Measurements from ENCODE around the gene TMEM209.
"Not testable (repeated sequence)": the region's sequence is repeated elsewhere in the genome, so short reads cannot be mapped to it uniquely, and the experiment has no call there.

The TMEM209 gene

DNA sequence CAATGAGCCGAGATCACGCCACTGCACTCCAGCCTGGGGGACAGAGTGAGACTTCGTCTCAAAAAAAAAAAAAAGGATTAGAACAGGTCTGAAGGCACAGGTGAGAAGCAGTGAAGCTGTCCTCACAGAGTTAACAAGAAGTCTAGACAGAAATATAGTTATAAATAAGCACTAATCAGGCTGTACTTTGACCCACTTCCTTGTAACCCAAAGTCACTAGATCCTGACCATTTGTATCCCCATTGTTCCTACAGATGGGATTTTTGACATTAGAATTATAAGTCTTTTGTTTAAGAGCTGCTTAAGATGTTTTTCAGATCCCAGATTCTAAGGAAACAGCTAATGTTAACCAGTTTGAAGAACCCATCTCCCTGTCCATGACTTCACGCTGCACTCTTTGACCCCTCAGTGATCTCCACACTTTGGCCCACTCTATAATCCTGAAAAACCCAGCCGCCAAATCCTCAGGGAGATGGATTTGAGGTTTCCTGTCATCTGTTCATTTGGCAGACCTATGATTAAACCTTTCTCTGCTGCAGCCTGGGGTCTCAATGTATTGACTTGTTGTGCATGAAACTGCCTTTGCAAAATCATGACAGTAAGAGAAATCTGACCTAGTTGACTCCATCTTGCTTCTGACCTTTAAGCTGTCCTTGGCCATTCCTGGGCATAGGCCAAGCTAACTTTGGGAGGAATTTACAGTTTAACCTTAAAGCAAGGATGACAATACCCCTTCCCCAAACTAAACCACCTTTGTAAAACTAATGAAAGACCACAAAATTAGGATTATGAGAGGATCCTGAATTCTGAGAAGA, 13.8 kb upstream of the TMEM209 start:
- DNase-seq, result no peak

DNA sequence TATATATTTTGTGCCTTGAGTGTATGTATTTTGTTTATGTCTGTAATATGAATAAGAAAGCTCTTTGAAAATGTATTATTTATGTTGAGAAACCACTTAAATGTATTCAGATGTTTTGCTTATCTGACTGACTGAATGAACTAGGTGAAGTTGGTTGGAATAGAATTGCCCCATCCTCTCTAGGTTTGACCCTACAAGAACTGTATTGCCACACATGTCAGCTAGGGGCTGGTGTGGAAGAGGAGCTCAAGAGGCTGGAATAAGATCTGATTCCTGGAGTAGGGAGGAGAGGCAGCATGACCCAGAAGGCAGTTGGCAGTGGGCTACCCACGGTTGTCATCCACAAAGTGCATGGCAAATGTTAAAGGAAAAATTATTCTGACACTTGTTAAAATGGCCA, 11.5 kb upstream of the TMEM209 start:
- DNase-seq, result no peak

DNA sequence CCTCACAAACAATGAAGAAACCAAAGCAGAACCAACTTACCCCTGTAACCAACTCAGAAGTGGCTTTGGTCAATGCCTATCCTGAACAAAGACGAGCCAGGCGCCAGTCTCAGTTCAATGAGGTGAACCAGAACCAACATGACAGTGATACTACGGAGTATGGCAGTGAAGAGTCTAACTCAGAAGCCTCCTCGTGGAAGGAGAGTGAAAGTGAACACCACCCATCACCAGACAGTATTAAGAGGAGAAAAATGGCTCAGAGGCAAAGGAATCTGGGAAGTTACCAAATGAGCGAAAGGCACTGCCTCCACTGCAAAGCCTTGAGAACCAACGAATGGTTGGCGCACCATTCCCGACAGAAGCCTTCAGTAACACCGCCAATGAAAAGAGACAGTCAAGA, 10.8 kb upstream of the TMEM209 start:
- no peak for DNase-seq

DNA sequence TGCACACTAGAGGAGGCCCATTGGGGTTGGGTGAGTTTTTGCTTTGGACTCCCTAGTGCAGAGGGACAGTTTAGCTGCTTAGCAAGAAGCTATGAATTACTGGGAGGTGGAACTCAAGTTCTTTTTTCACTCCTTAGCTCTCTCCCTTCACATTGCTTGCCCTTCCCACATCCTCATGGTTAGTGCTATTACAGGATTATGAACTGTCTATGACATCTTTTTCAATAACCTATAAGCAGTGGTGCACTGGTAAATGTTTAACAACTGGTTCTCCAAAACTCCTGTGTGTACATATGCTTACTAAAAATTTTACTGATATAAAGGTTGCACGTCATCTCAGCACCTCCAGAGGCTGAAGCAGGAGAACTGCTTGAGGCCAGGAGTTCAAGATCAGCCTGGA, 8.6 kb upstream of the TMEM209 start:
- no peak for DNase-seq

DNA sequence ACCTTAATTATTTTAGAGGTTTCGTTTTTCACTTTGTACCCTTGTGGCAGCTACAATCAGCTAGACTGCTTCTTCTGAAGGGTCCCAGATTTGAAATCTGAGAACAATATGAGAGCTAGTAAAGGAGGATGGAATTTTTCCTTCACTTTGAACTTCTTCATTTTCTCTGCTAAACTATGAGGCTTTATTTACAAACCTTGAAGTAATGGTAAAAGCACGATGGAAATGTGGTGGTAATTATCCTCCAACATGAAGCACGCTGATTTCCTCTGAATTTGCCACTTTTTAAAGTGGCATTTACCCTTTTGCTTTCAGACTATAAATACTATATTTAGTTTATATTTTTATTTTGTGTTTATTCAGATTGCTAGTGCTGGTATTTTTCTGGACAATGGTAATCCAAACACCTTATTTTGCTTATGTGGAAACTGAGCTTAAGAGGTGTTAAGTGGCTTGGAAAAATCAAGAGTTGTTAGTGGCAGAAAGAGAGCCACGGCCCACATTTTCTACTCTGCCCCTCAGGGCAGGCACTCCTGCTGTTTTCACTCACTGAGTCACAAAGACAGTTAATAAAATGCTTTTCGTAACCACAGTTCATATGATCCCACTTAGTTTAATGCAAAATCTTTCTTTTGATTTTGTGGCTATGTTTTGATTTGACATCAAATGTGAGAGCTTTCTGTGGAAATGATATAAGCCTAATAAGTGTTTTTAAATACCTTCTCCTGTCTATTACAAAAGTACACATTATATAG, 5.2 kb upstream of the TMEM209 start:
- no peak for DNase-seq

DNA sequence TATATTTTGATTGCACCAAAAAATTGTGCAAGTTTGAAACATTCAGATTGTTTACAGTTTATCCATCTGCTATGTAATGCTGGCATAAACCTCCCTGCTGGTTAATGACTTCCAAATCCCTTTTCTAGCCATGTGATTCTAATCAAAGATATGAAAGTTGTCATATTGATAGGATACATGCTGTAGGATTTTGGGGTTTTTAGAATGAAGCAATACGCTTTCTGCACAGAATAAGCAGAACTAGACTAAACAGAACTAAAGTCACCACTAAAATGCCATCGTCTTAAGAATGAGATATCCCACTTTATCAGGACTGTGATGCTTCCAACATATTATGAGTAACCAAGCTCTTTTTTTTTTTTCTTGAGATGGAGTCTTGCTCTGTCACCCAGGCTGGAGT, 3.3 kb upstream of the TMEM209 start:
- DNase-seq, result no peak

DNA sequence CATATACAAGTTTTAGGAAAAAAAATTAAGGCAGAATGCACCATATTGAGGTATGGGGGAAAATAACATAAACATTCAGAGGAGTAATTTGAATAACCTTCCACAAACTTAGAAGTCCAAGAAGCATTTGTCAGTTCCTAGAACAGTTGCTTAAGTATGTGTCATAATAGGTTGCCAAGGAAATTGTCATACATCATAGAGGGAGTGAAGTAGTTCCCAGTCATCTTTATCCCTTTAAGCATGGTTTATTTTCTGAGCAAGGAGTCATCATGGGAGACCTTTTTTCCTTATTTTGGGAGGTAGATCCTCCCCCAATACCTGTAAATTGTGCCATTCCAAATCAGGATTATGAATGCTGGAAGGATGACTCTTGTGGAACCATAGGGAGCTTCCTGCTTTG, 2.4 kb upstream of the TMEM209 start, which contains the start of gene SSMEM1:
TSS of gene SSMEM1 (plus strand) at position 219 of the 400 bp plus-strand sequence. CDS start at position 270, 51 bp downstream.
- no peak for DNase-seq

DNA sequence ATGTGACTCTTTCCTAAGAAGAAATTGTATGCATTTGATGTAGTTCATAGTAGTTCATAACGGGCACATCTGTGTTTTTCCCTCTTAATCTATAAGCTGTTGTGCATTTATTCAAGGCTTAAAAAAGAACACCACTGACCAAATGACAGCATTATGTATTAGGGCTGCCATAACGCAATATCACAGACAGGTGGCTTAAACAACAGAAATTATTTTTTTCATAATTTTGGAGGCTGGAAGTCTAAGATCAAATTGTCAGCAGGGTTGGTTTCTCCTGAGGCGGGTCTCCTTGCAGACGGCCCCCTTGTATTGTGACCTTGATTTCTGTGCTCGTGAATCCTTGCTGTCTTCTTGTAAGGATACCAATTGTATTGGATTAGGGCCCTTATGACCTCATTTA, 1.8 kb upstream of the TMEM209 start:
- no peak for DNase-seq

DNA sequence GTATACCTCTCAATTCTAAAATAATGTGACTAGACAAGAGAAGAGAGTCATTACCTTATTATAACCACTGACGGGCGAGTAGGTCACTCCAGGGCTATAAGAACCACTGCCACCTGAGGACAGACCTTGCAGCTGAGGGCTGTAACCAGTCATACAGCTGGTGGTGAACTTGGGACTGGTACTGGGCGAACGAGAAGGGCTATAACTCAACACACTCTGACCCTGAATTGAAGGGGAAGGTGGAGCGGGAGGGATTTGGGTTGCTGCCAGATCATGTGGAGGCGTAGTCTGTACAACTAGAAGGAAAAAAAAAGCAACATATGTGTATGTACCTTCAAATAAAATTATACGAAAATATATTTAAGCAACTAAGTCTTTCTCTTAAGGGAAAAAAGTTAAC, 3.4 kb downstream of the TMEM209 start:
- no peak for DNase-seq

DNA sequence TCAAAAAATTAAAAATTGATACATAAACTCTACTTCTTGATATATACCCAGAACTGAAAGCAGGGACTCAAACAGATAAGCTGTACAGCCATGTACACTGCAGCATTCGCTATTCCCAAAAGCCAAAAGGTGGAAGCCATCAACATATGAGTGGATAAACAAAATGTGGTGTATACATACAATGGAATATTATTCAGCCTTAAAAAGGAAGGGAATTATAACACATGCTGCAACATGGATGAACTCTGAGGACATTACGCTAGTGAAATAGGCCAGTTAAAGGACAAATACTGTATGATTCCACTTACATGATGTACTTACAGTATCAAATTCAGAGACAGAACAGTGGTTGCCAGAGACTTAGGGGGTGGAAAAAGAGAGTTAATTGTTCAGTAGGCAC, 8.1 kb downstream of the TMEM209 start:
- DNase-seq, result no peak

DNA sequence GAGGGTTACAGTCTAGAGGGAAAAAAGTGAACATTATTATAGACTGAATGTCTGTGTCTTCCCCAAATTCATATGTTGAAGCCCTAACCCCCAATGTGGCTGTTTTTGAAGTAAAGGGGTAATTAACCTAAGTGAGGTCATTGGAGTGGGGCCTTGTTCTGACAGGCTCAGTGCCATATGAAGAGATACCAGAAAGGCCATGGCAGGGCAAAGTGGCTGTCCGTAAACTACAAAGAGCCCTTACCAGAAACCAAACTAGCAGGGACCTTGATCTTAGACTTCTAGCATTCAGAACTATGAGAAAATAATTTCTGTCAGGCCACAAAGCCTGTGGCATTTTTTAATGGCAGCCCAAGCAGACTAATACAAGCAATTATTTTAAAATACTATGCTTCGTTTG, 8.7 kb downstream of the TMEM209 start:
- DNase-seq, result no peak

DNA sequence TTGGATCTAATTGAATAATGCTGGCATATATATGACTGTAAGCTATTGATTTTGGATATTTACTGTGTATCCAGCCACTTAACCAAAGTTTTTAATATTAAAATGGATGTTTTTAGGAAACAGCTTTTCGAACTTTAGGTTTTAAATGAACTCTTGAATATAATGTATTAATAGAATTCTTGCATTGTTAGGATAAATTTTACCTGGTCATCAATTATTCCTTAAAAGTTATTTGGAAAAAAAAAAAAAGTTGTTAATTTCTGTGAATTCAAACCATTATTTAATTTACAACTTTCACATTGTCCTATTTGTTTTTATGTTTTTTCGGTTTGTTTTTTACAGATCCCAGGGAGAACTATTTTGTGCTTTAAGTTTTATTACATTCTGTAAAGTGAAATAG, 9.8 kb downstream of the TMEM209 start:
- DNase-seq, result no peak

DNA sequence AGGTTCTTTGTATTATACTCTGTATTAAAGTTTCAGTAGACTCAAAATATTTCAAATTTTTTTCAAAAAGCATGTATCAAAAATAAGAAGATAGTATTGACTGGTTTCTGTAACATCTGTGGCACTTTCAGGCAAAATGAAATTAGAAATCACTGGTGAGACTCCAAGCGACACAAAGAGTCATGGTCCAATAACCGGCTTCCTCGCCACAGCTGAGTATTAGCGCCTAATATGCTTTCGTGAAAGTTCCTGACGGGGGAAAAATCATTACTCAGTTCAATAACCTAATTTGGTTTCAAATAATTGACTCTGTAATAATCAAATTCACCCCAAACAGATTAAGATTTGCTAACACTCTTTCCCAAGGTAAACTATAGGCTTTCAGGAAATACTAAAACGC, 13.4 kb downstream of the TMEM209 start:
- no peak for DNase-seq

DNA sequence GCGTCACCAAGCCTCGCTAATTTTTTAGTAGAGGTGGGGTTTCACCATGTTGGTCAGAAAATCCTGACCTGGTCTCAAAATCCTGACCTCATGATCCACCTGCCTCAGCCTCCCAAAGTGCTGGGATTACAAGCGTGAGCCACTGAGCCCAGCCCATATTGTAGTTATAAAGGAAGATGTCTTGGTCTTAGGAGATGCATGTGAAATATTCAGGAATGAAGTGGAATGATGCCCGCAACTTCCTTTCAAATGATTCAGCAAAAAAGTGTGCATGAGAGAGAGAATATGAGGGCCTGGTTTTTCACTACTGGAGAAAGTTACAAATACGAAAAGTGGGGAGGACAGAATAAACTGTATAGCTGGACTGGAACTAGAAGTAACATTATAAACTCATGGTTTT, 15.9 kb downstream of the TMEM209 start:
- DNase-seq, result no peak

DNA sequence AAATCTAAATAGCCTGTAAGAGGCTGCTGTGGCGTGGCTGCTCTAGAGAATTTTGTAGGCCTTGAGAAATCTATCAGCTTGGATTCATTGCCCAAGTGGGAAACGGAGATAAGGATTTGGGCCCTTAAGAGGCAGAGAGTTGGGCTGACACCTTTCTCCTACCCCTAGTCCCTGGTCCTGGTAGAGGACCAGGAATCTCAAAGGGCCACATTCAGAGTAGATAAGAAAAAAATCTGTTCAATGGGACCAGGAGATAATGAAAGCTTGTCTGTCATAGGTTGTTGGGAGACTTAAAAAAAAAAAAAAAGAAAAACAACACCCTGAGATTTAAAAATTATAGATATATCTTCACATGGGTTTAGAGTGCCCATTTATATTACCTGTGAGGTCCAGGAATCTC, 17.8 kb downstream of the TMEM209 start:
- DNase-seq, result no peak

DNA sequence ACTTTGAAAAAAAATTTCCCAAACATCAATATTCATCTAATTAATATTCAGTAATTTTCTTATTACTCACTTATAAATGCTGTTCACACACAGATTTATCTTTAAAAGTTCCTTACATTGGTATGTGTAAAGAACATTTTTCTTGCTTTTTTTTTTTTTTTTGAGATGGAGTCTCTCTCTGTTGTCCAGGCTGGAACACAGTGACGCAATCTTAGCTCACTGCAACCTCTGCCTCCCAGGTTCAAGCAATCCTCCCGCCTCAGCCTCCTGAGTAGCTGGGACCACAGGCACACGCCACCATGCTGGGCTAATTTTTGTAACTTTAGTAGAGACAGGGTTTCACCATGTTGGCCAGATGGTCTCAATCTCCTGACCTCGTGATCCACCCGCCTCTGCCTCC, 20.9 kb downstream of the TMEM209 start:
- DNase-seq, result not testable (repeated sequence)

DNA sequence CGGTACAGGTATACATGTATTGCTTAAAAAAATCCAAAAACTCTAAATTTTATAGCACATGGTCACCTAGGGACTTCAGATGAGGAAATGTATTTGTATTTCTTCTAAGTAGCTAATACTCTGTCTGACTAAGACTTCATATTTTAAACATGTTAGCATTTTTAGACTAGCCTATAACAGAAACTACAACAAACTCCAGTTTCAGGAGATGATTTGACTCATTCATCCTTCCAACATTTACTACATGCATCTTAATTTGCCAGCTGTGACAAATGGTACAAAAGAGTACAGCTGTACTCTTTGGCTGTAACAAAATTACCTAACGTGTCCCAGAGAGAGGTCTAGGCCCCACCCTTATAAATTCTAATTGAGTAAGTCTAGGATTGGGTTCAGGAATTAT, 22.2 kb downstream of the TMEM209 start:
- no peak for DNase-seq

DNA sequence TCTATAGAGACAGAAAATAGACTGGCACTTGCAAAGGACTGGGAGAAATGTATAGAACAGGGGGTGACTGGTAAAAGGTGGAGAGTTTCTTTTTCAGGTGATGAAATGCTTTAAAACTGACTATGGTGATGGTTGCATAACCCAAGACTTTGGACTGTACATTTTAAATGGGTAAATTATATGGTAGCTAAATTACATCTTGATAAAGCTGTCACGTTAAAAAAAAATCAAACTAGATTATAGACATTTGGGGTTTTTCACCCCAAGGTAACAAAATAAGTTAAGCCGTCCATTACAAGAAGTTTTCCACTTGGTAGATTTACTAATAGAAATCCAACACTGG, 24.0 kb downstream of the TMEM209 start:
- DNase-seq, result no peak

DNA sequence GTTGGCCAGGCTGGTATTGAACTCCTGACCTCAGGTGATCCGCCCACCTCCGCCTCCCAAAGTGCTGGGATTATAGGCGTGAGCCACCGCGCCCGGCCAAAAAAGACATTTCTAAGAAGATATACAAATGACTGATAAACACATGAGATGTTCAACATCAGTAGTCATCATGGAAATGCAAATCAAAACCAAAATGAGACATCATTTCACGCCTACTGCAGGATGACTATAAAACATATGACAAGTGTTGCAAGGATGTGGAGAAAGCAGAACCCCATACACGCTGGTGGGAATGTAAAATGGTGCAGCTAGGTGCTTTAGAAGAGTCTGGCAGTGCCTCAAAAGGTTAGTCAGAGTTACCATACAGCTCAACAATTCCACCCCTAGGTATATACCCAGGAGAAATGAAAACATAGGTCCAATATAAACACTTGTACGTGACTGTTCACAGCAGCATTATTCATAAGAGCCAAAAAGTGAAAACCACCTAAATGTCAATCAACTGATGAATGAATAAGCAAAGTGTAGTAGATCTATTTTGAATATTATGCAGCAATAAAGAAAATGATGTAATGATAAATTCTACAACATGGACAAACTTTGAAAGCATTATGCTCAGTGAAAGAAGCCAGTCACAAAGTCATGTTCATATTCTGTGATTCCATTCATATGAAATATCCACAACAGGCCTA, 24.5 kb downstream of the TMEM209 start:
- DNase-seq, result no peak

DNA sequence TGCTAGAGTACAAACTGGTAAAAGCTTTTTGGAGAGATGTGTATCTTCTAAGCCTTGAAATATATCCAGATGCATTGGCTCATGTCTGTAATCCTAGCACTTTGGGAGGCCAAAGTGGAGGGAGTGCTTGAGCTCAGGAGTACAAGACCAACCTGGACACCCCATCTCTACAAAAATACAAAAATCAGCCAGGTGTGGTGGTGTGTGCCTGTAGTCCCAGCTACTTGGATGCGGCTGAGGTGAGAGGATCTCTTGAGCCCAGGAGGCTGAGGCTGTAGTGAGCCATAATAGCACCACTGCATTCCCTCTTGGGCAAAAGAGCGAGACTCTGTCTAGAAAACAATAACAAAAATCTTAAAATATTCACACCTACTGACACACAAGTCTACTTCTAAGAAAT, 25.6 kb downstream of the TMEM209 start:
- no peak for DNase-seq

DNA sequence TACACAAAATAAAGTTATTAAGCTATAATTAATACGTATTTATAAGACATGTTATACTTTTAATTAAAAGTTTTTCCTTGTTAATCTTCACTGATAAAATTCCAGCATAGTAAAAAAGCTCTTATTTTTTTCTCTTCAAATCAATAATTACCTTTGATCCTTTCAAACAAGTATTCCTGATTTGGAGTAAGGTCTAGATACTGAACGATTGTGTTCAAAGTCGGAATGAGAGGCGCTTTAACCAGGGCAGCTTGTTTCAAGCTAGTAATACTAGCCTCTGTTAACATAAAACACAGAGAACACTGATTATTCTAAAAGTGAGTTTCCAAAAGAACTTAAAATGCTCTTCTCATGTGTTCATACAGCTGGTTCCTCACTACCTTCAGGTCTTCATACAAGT, 27.0 kb downstream of the TMEM209 start:
- no peak for DNase-seq

DNA sequence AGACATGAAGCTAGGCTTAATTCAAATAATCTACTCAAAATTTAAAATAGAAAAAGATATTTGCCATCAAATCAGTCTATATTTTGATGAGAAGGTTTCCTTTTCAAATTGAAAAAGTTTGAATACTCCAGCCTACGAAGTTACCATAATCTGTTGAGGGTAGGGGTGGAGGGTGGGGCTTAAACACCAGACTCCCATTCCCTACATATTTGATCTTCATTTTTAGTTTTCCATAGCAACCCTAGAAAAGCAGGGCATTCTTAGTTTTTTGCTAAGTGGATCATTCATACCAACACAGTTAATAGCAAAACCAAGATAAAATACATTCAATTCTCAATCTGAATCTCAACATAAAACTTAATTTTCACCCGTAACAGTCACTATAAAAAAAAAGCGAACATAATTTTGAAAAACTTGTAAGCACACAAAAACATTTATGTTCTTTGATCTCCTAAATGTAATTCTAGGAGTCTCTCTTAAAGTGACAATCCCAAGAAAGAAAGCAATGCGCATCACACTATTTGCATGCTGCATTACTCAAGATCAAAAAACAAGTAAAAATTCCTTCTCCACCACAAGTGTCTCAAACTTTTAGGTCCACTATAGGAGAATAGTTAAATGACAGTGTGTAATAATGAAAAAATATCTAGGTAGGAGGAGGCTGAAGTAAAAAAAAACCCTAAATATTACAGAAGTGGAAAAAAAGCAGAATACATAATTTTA, 30.8 kb downstream of the TMEM209 start:
- DNase-seq, result no peak

Data from hypothalamus (tissue), 51 donors.